A204.1 (cell line): ENCODE data around the gene SV2C.
"Not testable (repeated sequence)": the region's sequence is repeated elsewhere in the genome, so short reads cannot be mapped to it uniquely, and the experiment has no call there.

ENCODE experiments used
- FAIRE-seq: peaks from 2 replicates; lab custom pipeline; 2012; peaks lifted over from hg19 to GRCh38; lab: Jason Lieb, UNC

SV2C gene

GRCh38 chr5:76303921-76304320 is 220.7 kb downstream of the SV2C start:
- FAIRE-seq = no peak

- FAIRE-seq = no peak
These were observed 222.1 kb downstream of the SV2C start for GRCh38 chr5:76305269-76305668.

DNA sequence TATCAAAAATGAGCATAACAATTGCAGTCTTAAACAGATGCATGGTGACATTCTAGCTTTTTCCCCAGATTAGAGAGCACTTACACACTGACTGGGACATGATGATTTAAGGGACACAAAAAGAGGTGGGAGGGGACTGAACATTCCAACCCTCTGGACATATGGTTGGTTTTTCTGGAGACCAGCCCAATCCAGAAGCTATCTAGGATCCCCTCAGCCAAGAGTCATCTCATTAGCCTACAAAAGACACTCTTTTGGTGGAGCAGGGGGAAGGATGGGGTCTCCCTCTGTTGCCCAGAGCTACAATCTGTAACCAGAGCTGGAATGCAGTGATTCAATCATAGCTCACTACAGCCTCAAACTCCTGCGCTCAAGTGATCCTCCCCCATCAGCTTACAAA is 222.6 kb downstream of the SV2C start:
- FAIRE-seq = no peak

DNA sequence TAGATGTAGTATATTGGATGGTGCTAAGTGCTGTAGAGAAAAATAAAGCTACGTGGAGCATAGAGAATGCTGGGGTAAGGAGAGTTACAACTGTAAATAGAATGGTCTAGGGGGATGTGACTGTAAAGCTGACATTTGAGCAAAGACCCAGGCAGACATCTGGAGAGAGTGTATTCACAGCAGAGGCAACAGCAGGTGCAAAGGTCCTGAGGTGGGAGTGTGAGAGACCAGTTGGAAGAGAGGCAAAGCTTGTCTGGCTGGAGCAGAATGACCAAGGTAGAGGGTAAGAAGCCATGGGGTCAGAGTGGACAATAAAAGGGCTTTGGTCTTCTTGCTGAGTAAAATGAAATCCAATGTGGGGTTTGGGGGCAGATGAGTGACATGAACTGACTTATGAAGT is 227.0 kb downstream of the SV2C start:
- no peak for FAIRE-seq

DNA sequence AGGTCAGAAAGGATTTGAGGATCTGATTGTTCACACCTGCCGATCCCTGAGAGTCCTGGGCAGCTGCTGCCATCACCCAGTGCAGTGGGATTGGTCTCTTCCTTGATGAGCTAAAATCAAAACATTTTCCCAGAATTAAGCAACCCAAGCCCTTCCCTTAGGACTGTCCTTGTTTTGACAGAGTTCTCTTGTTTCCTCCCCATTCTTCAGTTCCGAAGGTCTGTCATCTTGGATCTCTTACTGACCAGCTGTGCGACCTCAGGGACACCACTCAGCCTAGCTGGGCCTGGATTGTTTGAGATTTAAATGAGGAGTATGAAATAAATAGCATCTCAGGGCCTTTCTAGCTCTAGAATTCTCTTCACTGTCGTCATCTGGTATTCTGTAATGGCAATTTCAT is 229.6 kb downstream of the SV2C start:
- FAIRE-seq = no peak

GRCh38 chr5:76314643-76315042 is 231.5 kb downstream of the SV2C start:
- FAIRE-seq = no peak

GRCh38 chr5:76319673-76320072 is 236.5 kb downstream of the SV2C start:
- FAIRE-seq = no peak

- FAIRE-seq = not testable (repeated sequence)
These were observed 240.3 kb downstream of the SV2C start for GRCh38 chr5:76323494-76323893.

DNA sequence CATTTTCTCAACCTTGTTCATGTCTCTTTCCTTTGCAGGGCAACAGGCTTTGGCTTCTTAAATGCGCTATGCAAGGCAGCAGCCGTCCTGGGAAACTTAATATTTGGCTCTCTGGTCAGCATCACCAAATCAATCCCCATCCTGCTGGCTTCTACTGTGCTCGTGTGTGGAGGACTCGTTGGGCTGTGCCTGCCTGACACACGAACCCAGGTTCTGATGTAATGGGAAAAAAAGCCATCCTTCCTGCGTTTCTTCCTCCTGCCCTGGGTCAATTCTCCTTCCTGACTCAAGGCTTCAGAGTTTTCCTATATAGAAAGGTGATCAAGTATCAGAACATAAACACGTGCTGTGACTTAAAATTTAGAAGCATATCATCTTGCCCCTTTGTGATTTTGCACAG is 242.1 kb downstream of the SV2C start:
- no peak for FAIRE-seq

GRCh38 chr5:76325876-76326491 is 242.8 kb downstream of the SV2C start:
- no peak for FAIRE-seq

GRCh38 chr5:76326577-76327302 is 243.6 kb downstream of the SV2C start:
- no peak for FAIRE-seq

DNA sequence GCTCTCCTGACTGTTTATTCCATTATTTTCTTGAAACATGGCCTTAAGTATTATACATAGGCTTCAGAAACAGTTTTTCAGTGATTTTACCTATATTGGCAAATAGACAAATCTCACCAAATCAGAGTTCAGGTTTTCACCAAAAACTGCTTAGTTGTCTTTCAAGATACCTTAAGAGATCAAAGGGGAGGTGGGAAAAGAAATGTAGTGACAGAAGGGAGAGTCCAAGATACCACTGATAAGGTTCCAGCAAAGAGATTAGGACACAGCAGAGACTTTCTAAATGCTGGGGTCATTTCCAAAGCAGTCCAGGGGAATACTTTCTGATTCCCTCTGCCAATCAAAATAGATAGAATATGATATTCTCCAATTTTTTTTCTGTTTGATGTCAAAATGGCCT is 246.2 kb downstream of the SV2C start:
- FAIRE-seq = no peak

- FAIRE-seq = no peak
These were observed 247.9 kb downstream of the SV2C start for GRCh38 chr5:76331126-76331525.

DNA sequence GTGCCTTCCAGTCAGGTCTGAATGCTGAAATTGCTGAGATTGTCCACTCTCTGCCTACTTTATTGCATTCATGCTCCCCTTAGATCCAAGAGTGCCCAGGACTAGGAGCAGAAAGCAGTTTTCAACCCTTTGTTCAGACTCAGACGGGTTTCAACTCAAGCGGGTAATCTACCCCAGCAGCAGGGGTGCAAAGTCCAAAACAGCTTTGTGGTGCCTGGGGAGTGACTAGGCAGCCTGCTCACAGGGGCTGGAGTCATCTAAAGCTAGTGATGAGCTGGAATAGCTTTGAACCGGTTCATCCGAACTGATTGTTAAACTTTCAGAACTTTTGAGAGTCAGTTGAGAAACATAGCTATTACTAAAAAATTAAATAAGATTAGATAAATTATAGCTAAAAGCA is 248.9 kb downstream of the SV2C start:
- no peak for FAIRE-seq

DNA sequence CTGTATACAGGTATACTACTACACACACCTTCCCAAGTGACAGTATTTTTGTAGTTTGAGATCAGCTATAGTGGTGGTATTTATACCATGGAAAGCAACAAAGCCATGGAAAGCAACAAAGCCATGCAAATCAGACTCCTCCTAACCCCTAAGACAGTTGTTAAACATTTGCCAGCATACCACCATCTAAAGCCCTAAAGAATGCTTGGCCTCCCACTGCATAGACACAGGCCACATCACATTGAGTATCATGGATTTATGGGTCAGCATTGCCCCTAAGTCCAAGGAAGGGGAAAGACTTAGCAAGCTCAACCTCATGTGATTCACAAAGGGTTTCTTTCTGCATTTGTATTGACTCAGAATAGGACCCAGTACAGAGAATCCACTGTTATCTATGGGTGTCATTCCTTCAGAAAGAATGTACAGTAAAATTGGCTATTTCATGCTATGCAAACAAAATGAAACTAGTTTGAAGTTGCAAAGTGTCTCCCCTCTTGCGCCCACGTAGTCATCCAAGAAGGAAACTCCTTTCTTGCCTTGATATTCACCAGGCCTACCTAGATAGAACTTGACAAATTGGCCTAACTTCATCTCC is 249.5 kb downstream of the SV2C start:
- no peak for FAIRE-seq

GRCh38 chr5:76333571-76333970 is 250.4 kb downstream of the SV2C start:
- no peak for FAIRE-seq

DNA sequence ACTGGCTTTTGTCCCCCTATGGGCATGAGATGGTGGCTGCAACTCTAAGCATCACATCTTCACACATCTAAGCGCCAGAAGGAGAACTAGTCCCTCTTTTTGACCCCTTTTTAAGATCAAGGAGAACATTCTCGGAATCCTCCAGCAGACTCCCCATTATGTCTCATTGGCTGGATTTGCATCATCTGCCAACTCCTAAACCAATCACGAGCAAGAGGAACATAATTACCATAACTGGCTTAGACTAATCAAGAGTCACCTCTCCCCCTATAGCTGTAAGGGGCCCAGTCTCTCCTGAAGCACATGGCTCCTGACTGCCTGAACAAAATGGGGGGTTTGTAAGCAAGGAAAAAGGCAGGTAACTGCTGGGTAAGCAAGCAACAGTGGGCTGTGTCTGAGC is 251.4 kb downstream of the SV2C start:
- no peak for FAIRE-seq

DNA sequence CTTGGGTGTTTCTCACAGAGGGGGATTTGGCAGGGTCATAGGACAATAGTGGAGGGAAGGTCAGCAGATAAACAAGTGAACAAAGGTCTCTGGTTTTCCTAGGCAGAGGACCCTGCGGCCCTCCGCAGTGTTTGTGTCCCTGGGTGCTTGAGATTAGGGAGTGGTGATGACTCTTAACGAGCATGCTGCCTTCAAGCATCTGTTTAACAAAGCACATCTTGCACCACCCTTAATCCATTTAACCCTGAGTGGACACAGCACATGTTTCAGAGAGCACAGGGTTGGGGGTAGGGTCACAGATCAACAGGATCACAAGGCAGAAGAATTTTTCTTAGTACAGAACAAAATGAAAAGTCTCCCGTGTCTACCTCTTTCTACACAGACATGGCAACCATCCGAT is 252.3 kb downstream of the SV2C start:
- FAIRE-seq = not testable (repeated sequence)

DNA sequence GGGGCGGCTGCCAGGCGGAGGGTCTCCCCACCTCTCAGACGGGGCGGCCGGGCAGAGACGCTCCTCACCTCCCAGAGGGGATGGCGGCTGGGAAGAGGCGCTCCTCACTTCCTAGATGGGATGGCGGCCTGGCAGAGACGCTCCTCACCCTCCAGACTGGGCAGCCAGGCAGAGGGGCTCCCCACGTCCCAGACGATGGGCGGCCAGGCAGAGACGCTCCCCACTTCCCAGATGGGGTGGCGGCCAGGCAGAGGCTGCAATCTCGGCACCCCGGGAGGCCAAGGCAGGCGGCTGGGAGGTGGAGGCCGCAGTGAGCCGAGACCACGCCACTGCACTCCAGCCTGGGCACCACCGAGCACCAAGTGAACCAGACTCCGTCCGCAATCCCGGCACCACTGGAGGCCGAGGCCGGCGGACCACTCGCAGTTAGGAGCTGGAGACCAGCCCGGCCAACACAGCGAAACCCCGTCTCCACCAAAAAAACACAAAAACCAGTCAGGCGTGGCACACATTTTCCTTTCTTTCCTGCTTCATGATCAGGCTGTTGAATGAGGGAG is 253.1 kb downstream of the SV2C start:
- not testable (repeated sequence) for FAIRE-seq

DNA sequence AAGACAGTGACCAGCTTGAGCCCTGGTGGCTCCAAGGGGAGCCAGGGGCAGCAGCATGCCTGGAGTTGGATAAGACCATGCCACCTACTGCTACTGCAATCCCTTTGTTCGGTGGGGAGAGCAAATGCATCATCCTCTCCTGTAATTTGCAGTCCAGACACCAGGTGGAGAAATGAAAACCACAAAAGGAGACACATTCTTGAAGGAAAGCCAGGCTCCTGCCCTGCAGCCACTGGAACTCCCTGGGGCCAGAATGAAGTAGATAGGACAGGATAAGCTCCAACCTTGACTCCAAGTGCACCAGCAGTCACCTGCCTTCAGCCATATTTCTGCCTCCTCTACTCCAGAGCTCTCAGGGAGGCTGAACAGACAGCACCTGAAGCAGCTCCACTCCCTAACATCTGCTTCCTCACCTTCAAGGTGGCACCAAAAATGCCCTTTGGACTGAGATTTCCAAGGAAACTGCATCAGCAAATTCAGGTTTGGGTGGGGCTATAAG is 254.8 kb downstream of the SV2C start:
- FAIRE-seq = no peak

DNA sequence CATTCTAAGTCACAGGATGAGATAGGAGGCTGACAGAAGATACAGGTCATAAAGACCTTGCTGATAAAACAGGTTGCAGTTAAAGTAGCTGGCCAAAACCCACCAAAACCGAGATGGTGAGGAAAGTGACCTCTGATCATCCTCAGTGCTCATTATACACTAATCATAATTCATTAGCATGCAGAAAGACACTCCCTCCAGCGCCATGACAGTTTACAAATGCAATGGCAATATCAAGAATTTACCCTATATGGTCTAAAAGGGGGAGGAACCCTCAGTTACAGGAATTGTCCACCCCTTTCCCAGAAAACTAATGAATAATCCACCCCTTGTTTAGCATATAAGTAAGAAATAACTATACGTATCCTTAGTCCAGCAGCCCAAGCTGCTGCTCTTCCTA is 256.7 kb downstream of the SV2C start:
- FAIRE-seq = no peak

DNA sequence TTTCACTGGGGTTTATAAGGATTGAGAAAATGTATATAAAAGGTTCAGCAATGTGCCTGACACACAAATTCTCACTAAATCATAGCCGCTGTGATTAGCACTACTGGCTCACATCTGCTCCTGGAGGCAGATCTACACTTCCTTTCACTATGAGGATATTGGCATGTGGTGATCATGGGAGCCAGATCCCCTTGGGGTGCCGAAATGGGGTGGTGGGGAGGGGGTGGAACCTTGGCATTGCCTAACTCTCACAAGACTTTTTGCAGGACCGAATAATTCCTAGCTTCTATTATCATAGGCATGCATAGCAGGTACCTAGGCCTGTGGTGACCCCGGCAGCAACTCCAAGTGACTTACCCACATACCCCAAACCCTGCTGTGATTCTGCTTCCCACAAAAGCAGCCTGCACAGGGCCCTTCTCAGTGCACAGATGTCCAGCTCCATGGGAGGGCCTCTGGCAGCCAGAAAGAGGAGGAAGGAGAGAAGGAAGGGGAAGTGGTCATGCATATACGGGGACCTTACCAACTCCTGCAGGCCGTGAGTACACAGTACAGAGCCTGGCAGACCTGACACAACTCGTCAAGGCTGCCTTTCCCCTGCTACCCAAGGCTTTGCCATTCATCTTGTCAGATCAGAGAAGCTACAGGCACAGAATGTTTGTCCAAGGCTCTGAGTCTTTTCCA is 258.6 kb downstream of the SV2C start:
- no peak for FAIRE-seq

- no peak for FAIRE-seq
These were observed 259.3 kb downstream of the SV2C start for GRCh38 chr5:76342474-76342873.
